Chondrocyte (in vitro differentiated cells): ENCODE data around the gene DHCR7. TPM values are rescaled to one million over a fixed set of nuclear protein-coding genes. Genes with fewer than 3 reads are reported as not detected.

Experiments used
- DNase-seq: peaks from one replicate; pipeline ENCODE4 v3.0.0; 2021; ENCODE audit warnings: mixed read lengths, low spot score
- H3K27ac Mint-ChIP-seq: one replicate; pipeline ENCODE4 v1.8.0; 2021; ENCODE audit warnings: mild to moderate bottlenecking, moderate library complexity, mixed read lengths; ENCODE audit not compliant: unreplicated experiment
- H3K27me3 Mint-ChIP-seq: 2 replicates; pipeline ENCODE4 v1.8.0; 2021; ENCODE audit warnings: low read depth, mixed read lengths
- H3K36me3 Mint-ChIP-seq: 2 replicates; pipeline ENCODE4 v1.8.0; 2021; ENCODE audit warnings: low read depth, mixed read lengths
- H3K4me1 Mint-ChIP-seq: 2 replicates; pipeline ENCODE4 v1.8.0; 2021; ENCODE audit warnings: low read depth, mild to moderate bottlenecking, mixed read lengths
- H3K4me3 Mint-ChIP-seq: one replicate; pipeline ENCODE4 v1.8.0; 2021; ENCODE audit warnings: mild to moderate bottlenecking, moderate library complexity, mixed read lengths; ENCODE audit not compliant: unreplicated experiment
- H3K9me3 Mint-ChIP-seq: 2 replicates; pipeline ENCODE4 v1.8.0; 2021; ENCODE audit warnings: low read depth, mixed read lengths
- CTCF ChIP-seq: fragments of 200-600 bp; sonication (generic); IDR thresholded peaks from 2 replicates; pipeline ENCODE4 v1.5.0; 2021; ENCODE audit warnings: antibody characterized with exemption, mild to moderate bottlenecking, moderate library complexity
- total RNA-seq: library from RNA; stranded (reverse); gene quantifications from 3 replicates; pipeline ENCODE4 v1.2.1, GENCODE V29; 2021

Gene DHCR7
- total RNA-seq, 1 donor from 2014 or later: 57.5 TPM

DNA sequence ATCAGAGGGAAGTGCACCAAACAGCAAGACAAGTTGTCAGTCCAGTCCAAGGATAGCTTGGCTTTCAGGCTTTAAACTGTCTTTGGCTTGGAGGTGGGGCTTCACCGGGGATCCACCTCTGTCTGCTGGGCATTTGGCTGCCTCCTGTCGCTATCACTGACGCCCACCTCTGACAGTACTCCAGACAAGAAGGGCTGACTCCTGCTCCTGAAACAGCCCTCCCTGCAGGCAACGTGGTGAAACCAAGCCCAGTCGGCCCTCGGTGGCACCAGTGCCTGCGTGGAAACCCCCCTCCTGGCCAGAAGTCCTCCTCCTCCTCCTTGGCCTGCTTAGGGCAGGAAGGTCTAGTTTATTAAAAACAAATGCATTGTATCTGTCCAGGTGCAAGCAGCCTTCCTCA, 16.9 kb downstream of the DHCR7 start:
- Mint-ChIP-seq H3K4me1 (no peaks in the 10 kb centered on the region), H3K9me3 (no peaks in the 10 kb centered on the region), H3K27ac (no peak overlapping the region), H3K4me3 (no peak overlapping the region), H3K36me3 (peaks cover 4% of the 10 kb centered on the region), H3K27me3 (peaks cover 7% of the 10 kb centered on the region)
- DNase-seq: no peak
- TF ChIP-seq CTCF: no peak

- Mint-ChIP-seq H3K36me3 (peaks cover 4% of the 10 kb centered on the region), H3K9me3 (no peaks in the 10 kb centered on the region), H3K27ac (no peak overlapping the region), H3K27me3 (peaks cover 7% of the 10 kb centered on the region), H3K4me1 (no peaks in the 10 kb centered on the region), H3K4me3 (no peak overlapping the region)
- TF ChIP-seq CTCF: no peak
- no peak for DNase-seq
Observed at GRCh38 chr11:71430166-71430565, 18.0 kb downstream of the DHCR7 start.

- no peak for TF ChIP-seq CTCF
- no peaks in the 10 kb centered on the region for H3K4me1 Mint-ChIP-seq
- peaks cover 7% of the 10 kb centered on the region for H3K27me3 Mint-ChIP-seq
Observed at GRCh38 chr11:71429701-71430100, 18.5 kb downstream of the DHCR7 start.

DNA sequence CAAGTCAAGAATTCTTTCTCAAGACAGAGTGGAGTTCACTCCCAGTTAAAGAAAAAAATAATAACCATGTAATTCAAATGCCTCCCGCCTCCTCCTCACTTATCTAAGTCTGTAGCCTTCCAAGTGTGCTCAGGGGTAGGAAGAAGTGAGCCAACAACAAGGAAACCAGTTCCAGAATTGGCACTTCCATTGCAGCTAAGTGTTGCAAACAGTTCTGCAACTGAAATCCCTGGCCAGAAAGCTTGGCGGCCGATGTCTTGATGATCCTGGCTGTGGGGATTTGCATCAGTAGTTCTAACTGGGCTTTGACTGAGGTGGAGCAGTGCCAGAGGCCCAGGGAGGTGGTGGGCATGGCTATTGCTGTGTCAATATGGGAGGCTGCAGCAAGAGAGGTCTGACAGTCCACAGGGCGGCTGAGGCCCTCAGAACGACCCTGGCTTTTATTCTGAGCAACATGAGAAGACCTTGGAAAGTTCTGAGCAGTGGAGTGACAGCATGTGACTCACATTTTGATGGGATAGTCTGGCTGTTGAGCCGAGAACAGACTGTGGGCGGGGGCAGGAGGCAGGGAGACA, 19.2 kb downstream of the DHCR7 start:
- Mint-ChIP-seq H3K27me3 (peaks cover 9% of the 10 kb centered on the region), H3K9me3 (no peaks in the 10 kb centered on the region), H3K4me1 (no peaks in the 10 kb centered on the region), H3K36me3 (peaks cover 1% of the 10 kb centered on the region), H3K27ac (no peak overlapping the region), H3K4me3 (no peak overlapping the region)
- TF ChIP-seq CTCF: no peak
- no peak for DNase-seq

More at GRCh38 chr11:71429701-71430100, 18.5 kb downstream of the DHCR7 start:
- no peak overlapping the region for H3K4me3 Mint-ChIP-seq
- H3K27ac Mint-ChIP-seq: no peak overlapping the region
- H3K9me3 Mint-ChIP-seq: no peaks in the 10 kb centered on the region
- DNase-seq: no peak
- peaks cover 1% of the 10 kb centered on the region for H3K36me3 Mint-ChIP-seq

- peaks cover 19% of the 10 kb centered on the region for H3K27me3 Mint-ChIP-seq
- H3K4me1 Mint-ChIP-seq: no peaks in the 10 kb centered on the region
- H3K27ac Mint-ChIP-seq: no peak overlapping the region
- no peak for DNase-seq
- H3K36me3 Mint-ChIP-seq: peaks cover 1% of the 10 kb centered on the region
- H3K9me3 Mint-ChIP-seq: no peaks in the 10 kb centered on the region
- no peak overlapping the region for H3K4me3 Mint-ChIP-seq
- peak; percentile 32 for TF ChIP-seq CTCF
Observed at GRCh38 chr11:71426413-71426812, 21.8 kb downstream of the DHCR7 start.
